Panc1 (cell line): ENCODE measurements around the gene CERT1. TPM values are rescaled to one million over a fixed set of nuclear protein-coding genes. Genes with fewer than 3 reads are reported as not detected.
"Not testable (repeated sequence)": the region's sequence is repeated elsewhere in the genome, so short reads cannot be mapped to it uniquely, and the experiment has no call there.

Experiments
- ATAC-seq: fragments of 200-7000 bp; cut with Tn5 transposase; 2 replicates; pipeline ENCODE4 v1.9.1; 2020; ENCODE audit warnings: mild to moderate bottlenecking, moderate library complexity
- BruUV-seq: library from RNA; stranded (reverse); fragments of 400-500 nt; replicated peaks from 2 replicates; lab custom pipeline; 2021; lab: Mats Ljungman, UMichigan
- CTCF ChIA-PET: fragments of 300-600 bp; sonication (Branson Sonifier 250); formaldehyde crosslinking; loops from one replicate; lab custom pipeline; 2022; ENCODE audit warnings: antibody characterized with exemption; lab: Charles Lee
- POLR2A ChIA-PET: fragments of 300-600 bp; sonication (Branson Sonifier 250); formaldehyde crosslinking; loops from one replicate; lab custom pipeline; 2022; ENCODE audit warnings: antibody characterized with exemption; lab: Charles Lee
- DNase-seq: peaks from one replicate; pipeline ENCODE4 v3.0.0-alpha.2; 2010; ENCODE audit warnings: low read depth, low spot score
- H3K27ac ChIP-seq: 2 replicates; pipeline ENCODE4 v1.5.1; 2011; ENCODE audit warnings: mild to moderate bottlenecking, low read length, inconsistent platforms
- H3K27me3 ChIP-seq: fragments of 200-500 bp; sonication (Bioruptor generic); 2 replicates; pipeline ENCODE4 v1.6.0; 2014; ENCODE audit warnings: low read length, inconsistent platforms; ENCODE audit not compliant: control insufficient read depth, insufficient read depth
- H3K36me3 ChIP-seq: fragments of 200-500 bp; sonication (Bioruptor generic); 2 replicates; pipeline ENCODE4 v1.5.1; 2014; ENCODE audit warnings: inconsistent platforms, mild to moderate bottlenecking, low read length, moderate library complexity; ENCODE audit not compliant: control insufficient read depth, insufficient read depth
- H3K4me1 ChIP-seq: 2 replicates; pipeline ENCODE4 v1.5.1; 2011; ENCODE audit warnings: inconsistent platforms, mild to moderate bottlenecking, low read length, moderate library complexity; ENCODE audit not compliant: control insufficient read depth, insufficient read depth
- H3K4me3 ChIP-seq, 2 experiments: 2 replicates each; pipeline ENCODE4 v1.5.1; 2011 to 2012; ENCODE audit warnings: low read depth in 2 of 2, low read length in 2 of 2, mild to moderate bottlenecking in 2 of 2, inconsistent platforms in 1 of 2, moderate library complexity in 1 of 2
- H3K9me3 ChIP-seq: fragments of 200-500 bp; sonication (Bioruptor generic); 2 replicates; pipeline ENCODE4 v1.5.1; 2014; ENCODE audit warnings: low read depth, mild to moderate bottlenecking, inconsistent platforms, low read length, moderate library complexity; ENCODE audit not compliant: control insufficient read depth, insufficient read depth
- CTCF ChIP-seq: fragments of 450-650 bp; IDR thresholded peaks from 2 replicates; pipeline ENCODE4 v1.5.1; 2017; ENCODE audit warnings: mild to moderate bottlenecking
- POLR2AphosphoS5 ChIP-seq: IDR thresholded peaks from 2 replicates; pipeline ENCODE4 v1.6.1; 2012; ENCODE audit warnings: mild to moderate bottlenecking, low read depth, low read length, moderate library complexity
- SIN3A ChIP-seq: IDR thresholded peaks from 2 replicates; pipeline ENCODE4 v1.6.1; 2012; ENCODE audit warnings: low read depth, mild to moderate bottlenecking, low read length, moderate library complexity, borderline replicate concordance; ENCODE audit not compliant: insufficient read depth
- TCF7L2 ChIP-seq: IDR thresholded peaks from 2 replicates; pipeline ENCODE4 v1.6.1; 2011; ENCODE audit warnings: mild to moderate bottlenecking, low read depth, low read length, inconsistent platforms
- in situ Hi-C: cut with HindIII; loops from 2 replicates; pipeline ENCODE4 v1.10.0; 2016; ENCODE audit warnings: low sequenced_read_pairs, low pct_unique_long_range_greater_than_20kb
- intact Hi-C: fragments of 100-400 bp; cut with micrococcal nuclease; formaldehyde crosslinking; loops from one replicate; pipeline ENCODE4 v1.10.0; 2022; ENCODE audit not compliant: unreplicated experiment
- total RNA-seq: library from RNA; stranded (reverse); gene quantifications from one replicate; pipeline ENCODE4 v1.2.1, GENCODE V29; 2021; ENCODE audit not compliant: unreplicated experiment
- TF ChIP-seq, protein P1 (sequence below), 2 experiments: IDR thresholded peaks; 2 replicates each; pipeline ENCODE4 v1.6.1; 2011 to 2012; ENCODE audit warnings: low read depth in 2 of 2, control low read depth in 1 of 2, low read length in 1 of 2, mild to moderate bottlenecking in 1 of 2, moderate library complexity in 1 of 2; ENCODE audit not compliant: insufficient read depth in 1 of 2

The CERT1 gene
- total RNA-seq, 1 experiment from 2014 or later: 26.7 TPM

GRCh38 chr5:75534734-75535133 is 23.3 kb upstream of the CERT1 start:
- POLR2A ChIA-PET: no interaction called here
- Histone ChIP-seq H3K4me3 (no peak overlapping the region), H3K4me1 (no peaks in the 10 kb centered on the region), H3K9me3 (no peaks in the 10 kb centered on the region), H3K36me3 (no peaks in the 10 kb centered on the region), H3K27ac (no peak overlapping the region), H3K27me3 (no peaks in the 10 kb centered on the region)
- in situ Hi-C loops: no loop called here
- CTCF ChIA-PET: no interaction called here
- ATAC-seq: no peak
- TF ChIP-seq CTCF (no peak), TCF7L2 (no peak), SIN3A (no peak), POLR2AphosphoS5 (no peak)
- TF ChIP-seq, protein P1, sequence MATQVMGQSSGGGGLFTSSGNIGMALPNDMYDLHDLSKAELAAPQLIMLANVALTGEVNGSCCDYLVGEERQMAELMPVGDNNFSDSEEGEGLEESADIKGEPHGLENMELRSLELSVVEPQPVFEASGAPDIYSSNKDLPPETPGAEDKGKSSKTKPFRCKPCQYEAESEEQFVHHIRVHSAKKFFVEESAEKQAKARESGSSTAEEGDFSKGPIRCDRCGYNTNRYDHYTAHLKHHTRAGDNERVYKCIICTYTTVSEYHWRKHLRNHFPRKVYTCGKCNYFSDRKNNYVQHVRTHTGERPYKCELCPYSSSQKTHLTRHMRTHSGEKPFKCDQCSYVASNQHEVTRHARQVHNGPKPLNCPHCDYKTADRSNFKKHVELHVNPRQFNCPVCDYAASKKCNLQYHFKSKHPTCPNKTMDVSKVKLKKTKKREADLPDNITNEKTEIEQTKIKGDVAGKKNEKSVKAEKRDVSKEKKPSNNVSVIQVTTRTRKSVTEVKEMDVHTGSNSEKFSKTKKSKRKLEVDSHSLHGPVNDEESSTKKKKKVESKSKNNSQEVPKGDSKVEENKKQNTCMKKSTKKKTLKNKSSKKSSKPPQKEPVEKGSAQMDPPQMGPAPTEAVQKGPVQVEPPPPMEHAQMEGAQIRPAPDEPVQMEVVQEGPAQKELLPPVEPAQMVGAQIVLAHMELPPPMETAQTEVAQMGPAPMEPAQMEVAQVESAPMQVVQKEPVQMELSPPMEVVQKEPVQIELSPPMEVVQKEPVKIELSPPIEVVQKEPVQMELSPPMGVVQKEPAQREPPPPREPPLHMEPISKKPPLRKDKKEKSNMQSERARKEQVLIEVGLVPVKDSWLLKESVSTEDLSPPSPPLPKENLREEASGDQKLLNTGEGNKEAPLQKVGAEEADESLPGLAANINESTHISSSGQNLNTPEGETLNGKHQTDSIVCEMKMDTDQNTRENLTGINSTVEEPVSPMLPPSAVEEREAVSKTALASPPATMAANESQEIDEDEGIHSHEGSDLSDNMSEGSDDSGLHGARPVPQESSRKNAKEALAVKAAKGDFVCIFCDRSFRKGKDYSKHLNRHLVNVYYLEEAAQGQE (IDR thresholded peaks at IDR 0.05; ENCODE audit: insufficient read depth in 1 of 2, low read depth in 2 of 2, low read length in 1 of 2): no peak
- DNase-seq: no peak
- intact Hi-C loops: no loop called here
- no TSS peak for BruUV-seq

DNA sequence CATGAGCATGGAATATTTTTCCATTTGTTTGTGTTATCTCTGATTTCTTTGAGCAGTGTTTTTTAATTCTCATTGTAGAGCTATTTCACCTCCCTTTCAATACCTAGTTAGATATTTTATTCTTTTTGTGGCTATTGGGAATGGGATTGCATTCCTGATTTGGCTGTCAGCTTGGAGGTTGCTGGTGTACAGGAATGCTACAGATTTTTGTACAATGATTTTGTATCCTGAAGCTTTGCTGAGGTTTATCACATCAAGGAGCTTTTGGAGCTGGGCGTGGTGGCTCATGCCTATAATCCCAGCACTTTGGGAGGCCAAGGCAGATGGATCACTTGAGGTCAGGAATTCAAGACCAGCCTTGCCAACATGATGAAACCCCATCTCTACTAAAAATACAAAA is 22.3 kb upstream of the CERT1 start:
- POLR2A ChIA-PET, H3K9me3 ChIP-seq, H3K27ac ChIP-seq, in situ Hi-C loops, CTCF ChIA-PET, H3K36me3 ChIP-seq, intact Hi-C loops, BruUV-seq, ATAC-seq, H3K27me3 ChIP-seq, H3K4me3 ChIP-seq, DNase-seq, H3K4me1 ChIP-seq: not testable (repeated sequence)

DNA sequence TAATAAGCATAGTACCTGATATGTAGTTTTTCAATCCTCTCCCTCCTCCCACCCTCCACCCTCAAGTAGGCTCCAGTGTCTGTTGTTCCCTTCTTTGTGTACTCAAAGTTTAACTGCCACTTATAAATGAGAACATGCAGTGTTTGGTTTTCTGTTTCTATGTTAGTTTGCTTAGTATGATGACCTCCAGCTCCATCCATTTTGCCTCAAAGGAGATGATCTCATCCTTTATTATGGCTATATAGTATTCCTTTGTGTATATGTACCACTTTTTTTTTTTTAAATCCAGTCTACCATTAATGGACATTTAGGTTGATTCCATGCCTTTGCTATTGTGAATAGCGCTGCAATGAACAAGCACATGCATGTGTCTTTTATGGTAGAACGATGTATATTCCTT is 20.8 kb upstream of the CERT1 start:
- CTCF ChIA-PET: no interaction called here

More for the DNA sequence above, 20.8 kb upstream of the CERT1 start:
- DNase-seq (no peak), ATAC-seq (no peak)
- no peaks in the 10 kb centered on the region for H3K9me3 ChIP-seq
- H3K4me1 ChIP-seq: no peaks in the 10 kb centered on the region
- in situ Hi-C loops (no loop called here), intact Hi-C loops (no loop called here)
- H3K27ac ChIP-seq: no peak overlapping the region
- no peak overlapping the region for H3K4me3 ChIP-seq
- POLR2A ChIA-PET: no interaction called here
- no peaks in the 10 kb centered on the region for H3K27me3 ChIP-seq
- no peak for TF ChIP-seq TCF7L2
- no peak for TF ChIP-seq CTCF
- TF ChIP-seq SIN3A: no peak
- TF ChIP-seq, protein P1 (IDR thresholded peaks at IDR 0.05; ENCODE audit: insufficient read depth in 1 of 2, low read depth in 2 of 2, low read length in 1 of 2): no peak
- TF ChIP-seq POLR2AphosphoS5: no peak
- no peaks in the 10 kb centered on the region for H3K36me3 ChIP-seq
- BruUV-seq: no TSS peak
